DMS 273 (cell line): ENCODE data around the gene TMEM200A.

Source experiments
- DNase-seq: peaks from one replicate; lab custom pipeline; 2025; ENCODE audit not compliant: unreplicated experiment; lab: John Stamatoyannopoulos, UW

The TMEM200A gene

DNA sequence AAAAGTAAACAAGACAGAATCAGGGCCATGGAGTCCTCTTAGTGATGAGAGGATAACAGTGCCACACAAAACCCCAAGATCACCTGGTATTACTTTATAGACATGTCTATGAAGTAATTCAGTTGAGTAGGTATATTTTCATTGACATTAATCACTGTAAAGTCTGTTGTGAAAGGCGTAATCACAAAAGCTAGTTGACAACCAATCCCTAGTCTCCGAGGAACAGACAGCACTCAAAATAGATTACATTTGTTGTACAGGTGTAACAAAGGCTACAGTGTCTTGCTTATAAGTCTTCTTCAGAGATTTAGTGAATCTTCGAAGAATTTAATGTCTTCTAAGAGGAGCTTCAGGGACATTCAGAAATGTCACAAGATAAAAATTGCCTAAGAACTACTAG lies 120.1 kb downstream of the TMEM200A start:
- DNase-seq, result no peak

DNA sequence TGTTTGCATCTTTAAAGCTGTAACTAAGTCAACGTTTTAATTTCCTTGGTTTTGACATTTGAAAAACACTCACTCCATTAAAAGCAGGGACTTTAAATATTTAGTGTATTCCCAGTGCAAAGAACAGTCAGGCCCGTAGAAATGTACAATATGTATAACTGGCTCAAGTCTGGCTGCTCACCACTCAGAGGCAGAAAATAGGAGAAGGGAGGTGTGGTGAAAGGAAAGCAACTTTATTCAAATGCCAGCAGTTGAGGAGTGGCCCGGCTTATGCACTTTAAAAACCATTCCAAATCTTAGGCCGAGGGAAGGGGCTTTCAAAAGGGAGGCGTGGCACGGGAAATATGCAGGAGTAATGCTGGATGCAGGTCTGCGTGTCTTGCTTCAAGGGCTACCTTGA lies 120.6 kb downstream of the TMEM200A start:
- no peak for DNase-seq

- DNase-seq, result no peak
Measured at GRCh38 chr6:130489514-130489913, 123.7 kb downstream of the TMEM200A start.
